GM12878 (cell line): ENCODE data around the gene MACROD2. TPM values are rescaled to one million over a fixed set of nuclear protein-coding genes. Genes with fewer than 3 reads are reported as not detected.
A peak's percentile ranks its signal among the peaks of the same experiment; 100 is the strongest.

Experiments used
- ATAC-seq: fragments of 200-7000 bp; cut with Tn5 transposase; 3 replicates; pipeline ENCODE4 v1.9.1; 2020; ENCODE audit warnings: mild to moderate bottlenecking, moderate library complexity
- BruUV-seq: library from RNA; stranded (reverse); fragments of 400-500 nt; replicated peaks from 2 replicates; lab custom pipeline; 2021; lab: Mats Ljungman, UMichigan
- CTCF ChIA-PET: fragments of 300-600 bp; sonication (Branson Sonifier 250); formaldehyde crosslinking; extraction: SDS; loops from one replicate; lab custom pipeline; 2021; ENCODE audit warnings: inconsistent platforms; lab: Yijun Ruan, JAX
- POLR2A ChIA-PET: fragments of 350-600 bp; formaldehyde crosslinking; extraction: SDS; loops from one replicate; lab custom pipeline; 2021; ENCODE audit warnings: inconsistent platforms; lab: Charles Lee
- RAD21 ChIA-PET: fragments of 300-600 bp; sonication (Branson Sonifier 250); formaldehyde crosslinking; loops from one replicate; lab custom pipeline; 2023; ENCODE audit warnings: antibody characterized with exemption; ENCODE audit not compliant: unreplicated experiment; lab: Charles Lee
- SMC1A ChIA-PET: fragments of 300-600 bp; sonication (Branson Sonifier 250); formaldehyde crosslinking; loops from one replicate; lab custom pipeline; 2023; ENCODE audit not compliant: unreplicated experiment, uncharacterized antibody; lab: Charles Lee
- DNase-seq: peaks from one replicate; pipeline ENCODE4 v3.0.0-alpha.2; 2011; ENCODE audit warnings: low read depth, low spot score
- FAIRE-seq: peaks from 3 replicates; lab custom pipeline; 2011; peaks lifted over from hg19 to GRCh38; lab: Jason Lieb, UNC
- H2AFZ ChIP-seq: 2 replicates; pipeline ENCODE4 v1.6.0; 2011; ENCODE audit warnings: low read depth, low read length, control low read depth; ENCODE audit not compliant: control insufficient read depth
- H3K27ac ChIP-seq: 2 replicates; pipeline ENCODE4 v1.5.1; 2011; ENCODE audit warnings: control low read depth; ENCODE audit not compliant: control insufficient read depth, insufficient read depth
- H3K27me3 ChIP-seq, 2 experiments: replicated peaks in 1 of 2; 2 replicates each; pipeline versions ENCODE4 v1.6.0 to v1.6.1; 2011; ENCODE audit warnings: low read length in 1 of 2; ENCODE audit not compliant: control insufficient read depth in 2 of 2, insufficient read depth in 2 of 2
- H3K36me3 ChIP-seq, 2 experiments: 2 replicates each; pipeline ENCODE4 v1.5.1; 2011; ENCODE audit warnings: low read length in 1 of 2; ENCODE audit not compliant: control insufficient read depth in 2 of 2, insufficient read depth in 2 of 2
- H3K4me1 ChIP-seq: 2 replicates; pipeline ENCODE4 v1.6.1; 2011; ENCODE audit warnings: mild to moderate bottlenecking, low read length, moderate library complexity, mixed read lengths; ENCODE audit not compliant: control insufficient read depth, insufficient read depth
- H3K4me2 ChIP-seq: 2 replicates; pipeline ENCODE4 v1.6.0; 2011; ENCODE audit warnings: control low read depth; ENCODE audit not compliant: control insufficient read depth, insufficient read depth
- H3K4me3 ChIP-seq: fragments of 200-600 bp; sonication (generic); 2 replicates; pipeline ENCODE4 v1.5.1; 2016
- H3K79me2 ChIP-seq: 2 replicates; pipeline ENCODE4 v1.6.0; 2011; ENCODE audit warnings: low read length; ENCODE audit not compliant: control insufficient read depth, insufficient read depth
- H3K9ac ChIP-seq: 2 replicates; pipeline ENCODE4 v1.8.0; 2011; ENCODE audit warnings: low read length, control low read depth, mixed read lengths; ENCODE audit not compliant: control insufficient read depth, insufficient read depth
- H3K9me3 ChIP-seq: replicated peaks from 3 replicates; pipeline ENCODE4 v1.5.1; 2011; ENCODE audit warnings: mild to moderate bottlenecking, low read length; ENCODE audit not compliant: control insufficient read depth, insufficient read depth
- H4K20me1 ChIP-seq: 2 replicates; pipeline ENCODE4 v1.6.0; 2011; ENCODE audit not compliant: control insufficient read depth, insufficient read depth
- ATF7 ChIP-seq: fragments of 450-650 bp; IDR thresholded peaks from 2 replicates; pipeline ENCODE4 v1.6.1; 2016; ENCODE audit warnings: low read depth, mild to moderate bottlenecking
- CUX1 ChIP-seq: IDR thresholded peaks from 2 replicates; pipeline ENCODE4 v1.6.1; 2012; ENCODE audit warnings: improper control_type of control experiment, low read depth, low read length; ENCODE audit not compliant: insufficient replicate concordance
- NR2F1 ChIP-seq: fragments of 450-650 bp; conservative IDR thresholded peaks from 2 replicates; pipeline ENCODE4 v1.6.1; 2017; ENCODE audit warnings: mild to moderate bottlenecking
- RAD51 ChIP-seq: fragments of 450-650 bp; IDR thresholded peaks from 2 replicates; pipeline ENCODE4 v1.6.1; 2016; ENCODE audit warnings: moderate library complexity, mild to moderate bottlenecking, inconsistent platforms
- RUNX3 ChIP-seq: IDR thresholded peaks from 2 replicates; pipeline ENCODE4 v1.6.1; 2012; ENCODE audit warnings: low read length, inconsistent platforms
- ZBTB33 ChIP-seq: fragments of 450-650 bp; IDR thresholded peaks from 2 replicates; pipeline ENCODE4 v1.6.1; 2017; ENCODE audit warnings: mild to moderate bottlenecking
- WGBS: methylation state at CpG from one replicate; pipeline ENCODE4 v1.1.6; 2016; ENCODE audit warnings: low lambda C conversion rate; ENCODE audit not compliant: insufficient replicate concordance, insufficient coverage; ENCODE audit errors: missing lambda C conversion rate; 5-methylcytosine and 5-hydroxymethylcytosine counted together
- in situ Hi-C: fragments of 300-500 bp; cut with MboI; formaldehyde crosslinking; loops from 9 replicates; pipeline ENCODE4 v1.14.3; 2018; ENCODE audit warnings: mixed read lengths
- intact Hi-C: fragments of 100-400 bp; cut with micrococcal nuclease; formaldehyde crosslinking; loops from one replicate; pipeline ENCODE4 v1.14.2; 2022; ENCODE audit not compliant: unreplicated experiment
- polyA plus RNA-seq, 11 experiments: library from polyadenylated mRNA; depleted of rRNA in 4 of 11; unstranded in 6 of 11; stranded (reverse) in 5 of 11; fragments of >200 nt; fragmentation: Nextera tagmentation in 4 of 11; fragmentation: Illumina TruSeq in 1 of 11; extraction: Ambion mirVana in 4 of 11; extraction: Trizol in 1 of 11; gene quantifications; 1 replicate in 1 of 11; 2 replicates in 10 of 11; pipeline versions ENCODE4 v1.2.1 to v1.2.3, GENCODE V29; 2011 to 2016; ENCODE audit warnings: inconsistent platforms in 2 of 11, missing spikeins in 2 of 11, low read depth in 1 of 11
- total RNA-seq, 4 experiments: library from RNA; depleted of rRNA in 3 of 4; stranded (reverse); fragments of >200 nt in 3 of 4; fragmentation: Illumina TruSeq in 1 of 4; extraction: Trizol in 1 of 4; gene quantifications; 2 replicates each; pipeline versions ENCODE4 v1.2.1 to v1.2.3, GENCODE V29; 2013 to 2021

The MACROD2 gene
- total and polyA plus RNA-seq, 10 of the 15 experiments (the other 5 are each of a cell fraction or from before 2014, with no cell fraction given) = 1.1 to 21.5 (median 2.2) TPM

- Histone ChIP-seq H3K4me2 (peak overlapping the region; percentile 1; the same call in 1 of the 2 replicates), H3K79me2 (no peaks in the 10 kb centered on the region), H3K36me3 (no peaks in the 10 kb centered on the region), H3K27ac (peak overlapping the region; percentile 93), H4K20me1 (no peaks in the 10 kb centered on the region), H3K27me3 (no peaks in the 10 kb centered on the region), H3K9me3 (peaks cover 1% of the 10 kb centered on the region; the same call in 1 of the 3 replicates), H3K4me3 (no peak overlapping the region), H3K9ac (no peak overlapping the region; the same call in 1 of the 2 replicates), H3K4me1 (peaks cover 21% of the 10 kb centered on the region), H2AFZ (no peak overlapping the region)
- intact Hi-C loops = loop anchor here (5.0 kb wide), 2 partner anchors 114 to 484 kb away; no protein-coding TSS in a partner anchor
- FAIRE-seq (no peak), ATAC-seq (no peak), DNase-seq (no peak)
- TF ChIP-seq RUNX3 (peak; percentile 42), ZBTB33 (no peak)
- ChIA-PET CTCF (interaction anchor here (0.7 kb wide), 1 partner anchor 301 kb away, joined by 3 read pairs; no protein-coding TSS in a partner anchor), SMC1A (no interaction called here), RAD21 (no interaction called here), POLR2A (no interaction called here)
- in situ Hi-C loops = no loop called here
- WGBS = 7% methylated on average over 1 of the region's 1 CpG
- no TSS peak for BruUV-seq
Observed at GRCh38 chr20:15316556-15316955, 1321.2 kb downstream of the MACROD2 start.

GRCh38 chr20:15317546-15318232, 1322.4 kb downstream of the MACROD2 start:
- H3K9me3 ChIP-seq = peaks cover 1% of the 10 kb centered on the region; the same call in 1 of the 3 replicates
- 0 out of 2 replicates have a peak overlapping the region, but pooled peaks have one; percentile 33 for H3K4me3 ChIP-seq
- RAD21 ChIA-PET = no interaction called here
- in situ Hi-C loops = no loop called here
- SMC1A ChIA-PET = no interaction called here
- H2AFZ ChIP-seq = peak overlapping the region; percentile 38; the same call in 1 of the 2 replicates
- intact Hi-C loops = loop anchor here (5.0 kb wide), 2 partner anchors 115 to 485 kb away; no protein-coding TSS in a partner anchor
- no peaks in the 10 kb centered on the region for H3K36me3 ChIP-seq
- H3K27me3 ChIP-seq = no peaks in the 10 kb centered on the region
- peak; percentile 83 for FAIRE-seq
- WGBS = 0% methylated on average over 2 of the region's 2 CpGs
- peak; percentile 90 for ATAC-seq
- BruUV-seq = no TSS peak
- DNase-seq = peak; percentile 69
- H4K20me1 ChIP-seq = no peaks in the 10 kb centered on the region
- no peaks in the 10 kb centered on the region for H3K79me2 ChIP-seq
- peak overlapping the region; percentile 90 for H3K4me2 ChIP-seq
- POLR2A ChIA-PET = no interaction called here
- CTCF ChIA-PET = interaction anchor here (0.7 kb wide), 1 partner anchor 302 kb away, joined by 3 read pairs; no protein-coding TSS in a partner anchor
- H3K4me1 ChIP-seq = peaks cover 21% of the 10 kb centered on the region
- peak overlapping the region; percentile 45; the same call in 1 of the 2 replicates for H3K9ac ChIP-seq
- H3K27ac ChIP-seq = peak overlapping the region; percentile 93
- TF ChIP-seq NR2F1 (no peak), CUX1 (no peak), RAD51 (no peak), ATF7 (no peak)
